H9 (cell line): Measurements from ENCODE around the gene NUP210. TPM values are rescaled to one million over a fixed set of nuclear protein-coding genes. Genes with fewer than 3 reads are reported as not detected.

Source experiments
- DNase-seq: peaks from one replicate; pipeline ENCODE4 v3.0.0-alpha.2; 2017
- H2AFZ ChIP-seq: one replicate; pipeline ENCODE4 v1.6.1; 2013; ENCODE audit warnings: mild to moderate bottlenecking, low read length, control low read depth, moderate library complexity
- H2AK5ac ChIP-seq: 2 replicates; pipeline ENCODE4 v1.6.1; 2013; ENCODE audit warnings: low read length, control low read depth, mixed read lengths; ENCODE audit not compliant: insufficient read length
- H2BK120ac ChIP-seq: one replicate; pipeline ENCODE4 v1.6.1; 2013; ENCODE audit warnings: low read depth, mild to moderate bottlenecking, low read length, control low read depth, inconsistent platforms; ENCODE audit not compliant: poor library complexity, severe bottlenecking
- H2BK12ac ChIP-seq: 2 replicates; pipeline ENCODE4 v1.6.1; 2013; ENCODE audit warnings: low read length, control low read depth, mixed read lengths, low read depth; ENCODE audit not compliant: insufficient read length
- H2BK15ac ChIP-seq: 2 replicates; pipeline ENCODE4 v1.6.1; 2013; ENCODE audit warnings: low read depth, low read length, control low read depth
- H2BK20ac ChIP-seq: one replicate; pipeline ENCODE4 v1.6.1; 2013; ENCODE audit warnings: low read depth, mild to moderate bottlenecking, low read length, control low read depth, inconsistent platforms; ENCODE audit not compliant: poor library complexity, severe bottlenecking
- H2BK5ac ChIP-seq: 2 replicates; pipeline ENCODE4 v1.6.1; 2013; ENCODE audit warnings: low read length, control low read depth, mixed read lengths; ENCODE audit not compliant: insufficient read length
- H3K14ac ChIP-seq: 2 replicates; pipeline ENCODE4 v1.6.1; 2013; ENCODE audit warnings: low read length, control low read depth; ENCODE audit not compliant: insufficient read depth
- H3K18ac ChIP-seq: 2 replicates; pipeline ENCODE4 v1.6.1; 2013; ENCODE audit warnings: low read depth, mild to moderate bottlenecking, mixed read lengths, low read length, control low read depth; ENCODE audit not compliant: insufficient read length
- H3K23ac ChIP-seq: 2 replicates; pipeline ENCODE4 v1.6.1; 2013; ENCODE audit warnings: low read length, control low read depth, mixed read lengths, low read depth; ENCODE audit not compliant: insufficient read length
- H3K23me2 ChIP-seq: 2 replicates; pipeline ENCODE4 v1.6.1; 2013; ENCODE audit warnings: low read depth, mild to moderate bottlenecking, mixed read lengths, low read length, control low read depth; ENCODE audit not compliant: insufficient read length, poor library complexity, severe bottlenecking
- H3K27ac ChIP-seq: 2 replicates; pipeline ENCODE4 v1.5.1; 2013; ENCODE audit warnings: low read length, control low read depth, mixed read lengths, low read depth; ENCODE audit not compliant: insufficient read length
- H3K27me3 ChIP-seq: 2 replicates; pipeline ENCODE4 v1.6.1; 2013; ENCODE audit warnings: low read length, control low read depth, inconsistent platforms; ENCODE audit not compliant: insufficient read depth
- H3K4ac ChIP-seq: 2 replicates; pipeline ENCODE4 v1.6.1; 2013; ENCODE audit warnings: low read depth, mild to moderate bottlenecking, control low read depth, inconsistent platforms, low read length, moderate library complexity
- H3K4me1 ChIP-seq: 2 replicates; pipeline ENCODE4 v1.6.1; 2013; ENCODE audit warnings: low read length, control low read depth, inconsistent platforms; ENCODE audit not compliant: insufficient read depth
- H3K4me2 ChIP-seq: 2 replicates; pipeline ENCODE4 v1.6.1; 2013; ENCODE audit warnings: low read length, control low read depth, mixed read lengths; ENCODE audit not compliant: insufficient read length, insufficient read depth
- H3K56ac ChIP-seq: 2 replicates; pipeline ENCODE4 v1.6.1; 2013; ENCODE audit warnings: low read depth, mild to moderate bottlenecking, mixed read lengths, low read length, control low read depth; ENCODE audit not compliant: insufficient read length
- H3K79me1 ChIP-seq: 2 replicates; pipeline ENCODE4 v1.6.1; 2013; ENCODE audit warnings: low read depth, mild to moderate bottlenecking, moderate library complexity, low read length, control low read depth, inconsistent platforms; ENCODE audit not compliant: insufficient read depth, poor library complexity, severe bottlenecking
- H3K79me2 ChIP-seq: 2 replicates; pipeline ENCODE4 v1.6.1; 2013; ENCODE audit warnings: low read length, control low read depth, inconsistent platforms; ENCODE audit not compliant: insufficient read depth
- H3K9ac ChIP-seq: 2 replicates; pipeline ENCODE4 v1.6.1; 2013; ENCODE audit warnings: low read length, control low read depth, mixed read lengths; ENCODE audit not compliant: insufficient read length; ENCODE audit errors: extremely low read depth
- H3K9me3 ChIP-seq: one replicate; pipeline ENCODE4 v1.6.1; 2013; ENCODE audit warnings: low read depth, low read length, inconsistent platforms; ENCODE audit not compliant: control insufficient read depth
- H3T11ph ChIP-seq: one replicate; pipeline ENCODE4 v1.6.1; 2013; ENCODE audit warnings: mild to moderate bottlenecking, low read length, control low read depth, inconsistent platforms
- H4K20me1 ChIP-seq: one replicate; pipeline ENCODE4 v1.6.1; 2013; ENCODE audit not compliant: control insufficient read depth, insufficient read length, insufficient read depth
- H4K5ac ChIP-seq: 2 replicates; pipeline ENCODE4 v1.6.1; 2013; ENCODE audit warnings: low read depth, mild to moderate bottlenecking, mixed read lengths, low read length, control low read depth; ENCODE audit not compliant: insufficient read length
- H4K8ac ChIP-seq: replicated peaks from 2 replicates; pipeline ENCODE4 v1.6.1; 2013; ENCODE audit warnings: low read length, control low read depth, mixed read lengths, low read depth; ENCODE audit not compliant: insufficient read length
- H4K91ac ChIP-seq: 2 replicates; pipeline ENCODE4 v1.6.1; 2013; ENCODE audit warnings: low read depth, mild to moderate bottlenecking, moderate library complexity, mixed read lengths, low read length, control low read depth; ENCODE audit not compliant: insufficient read length
- H3K27ac Mint-ChIP-seq, 3 experiments: 2 replicates in 2 of 3; 3 replicates in 1 of 3; pipeline ENCODE4 v1.8.0; 2020 to 2021; ENCODE audit warnings: mixed read lengths in 3 of 3, mild to moderate bottlenecking in 1 of 3, moderate library complexity in 1 of 3
- H3K27me3 Mint-ChIP-seq: 2 replicates; pipeline ENCODE4 v1.8.0; 2021; ENCODE audit warnings: low read depth, mild to moderate bottlenecking, moderate library complexity, mixed read lengths
- H3K36me3 Mint-ChIP-seq, 3 experiments: 2 replicates in 2 of 3; 3 replicates in 1 of 3; pipeline ENCODE4 v1.8.0; 2020 to 2021; ENCODE audit warnings: low read depth in 3 of 3, mixed read lengths in 3 of 3; ENCODE audit not compliant: insufficient read depth in 1 of 3
- H3K4me1 Mint-ChIP-seq, 2 experiments: 2 replicates each; pipeline ENCODE4 v1.8.0; 2020; ENCODE audit warnings: mixed read lengths in 2 of 2
- H3K4me3 Mint-ChIP-seq, 2 experiments: 2 replicates in 1 of 2; 3 replicates in 1 of 2; pipeline ENCODE4 v1.8.0; 2020 to 2021; ENCODE audit warnings: mild to moderate bottlenecking in 2 of 2, mixed read lengths in 2 of 2, moderate library complexity in 1 of 2
- H3K9me3 Mint-ChIP-seq, 2 experiments: 2 replicates in 1 of 2; 3 replicates in 1 of 2; pipeline ENCODE4 v1.8.0; 2020; ENCODE audit warnings: mild to moderate bottlenecking in 2 of 2, mixed read lengths in 2 of 2, moderate library complexity in 1 of 2
- WGBS: extraction: QIAGEN DNeasy Blood & Tissue Kit; methylation state at CpG from one replicate; pipeline ENCODE4 v1.1.7; 2013; ENCODE audit warnings: missing lambda C conversion rate, low lambda C conversion rate, mixed read lengths; ENCODE audit not compliant: insufficient read length; ENCODE audit errors: extremely low coverage; 5-methylcytosine and 5-hydroxymethylcytosine counted together
- total RNA-seq: library from RNA; stranded (reverse); gene quantifications from 2 replicates; pipeline ENCODE4 v1.2.1, GENCODE V29; 2021
- TF ChIP-seq, protein P1 (sequence below): fragments of 200-600 bp; sonication (generic); conservative IDR thresholded peaks from 3 replicates; pipeline ENCODE4 v1.8.0; 2021; ENCODE audit warnings: antibody characterized with exemption, mild to moderate bottlenecking

Gene NUP210
- total RNA-seq, 1 experiment from 2014 or later: 48.8 TPM

DNA sequence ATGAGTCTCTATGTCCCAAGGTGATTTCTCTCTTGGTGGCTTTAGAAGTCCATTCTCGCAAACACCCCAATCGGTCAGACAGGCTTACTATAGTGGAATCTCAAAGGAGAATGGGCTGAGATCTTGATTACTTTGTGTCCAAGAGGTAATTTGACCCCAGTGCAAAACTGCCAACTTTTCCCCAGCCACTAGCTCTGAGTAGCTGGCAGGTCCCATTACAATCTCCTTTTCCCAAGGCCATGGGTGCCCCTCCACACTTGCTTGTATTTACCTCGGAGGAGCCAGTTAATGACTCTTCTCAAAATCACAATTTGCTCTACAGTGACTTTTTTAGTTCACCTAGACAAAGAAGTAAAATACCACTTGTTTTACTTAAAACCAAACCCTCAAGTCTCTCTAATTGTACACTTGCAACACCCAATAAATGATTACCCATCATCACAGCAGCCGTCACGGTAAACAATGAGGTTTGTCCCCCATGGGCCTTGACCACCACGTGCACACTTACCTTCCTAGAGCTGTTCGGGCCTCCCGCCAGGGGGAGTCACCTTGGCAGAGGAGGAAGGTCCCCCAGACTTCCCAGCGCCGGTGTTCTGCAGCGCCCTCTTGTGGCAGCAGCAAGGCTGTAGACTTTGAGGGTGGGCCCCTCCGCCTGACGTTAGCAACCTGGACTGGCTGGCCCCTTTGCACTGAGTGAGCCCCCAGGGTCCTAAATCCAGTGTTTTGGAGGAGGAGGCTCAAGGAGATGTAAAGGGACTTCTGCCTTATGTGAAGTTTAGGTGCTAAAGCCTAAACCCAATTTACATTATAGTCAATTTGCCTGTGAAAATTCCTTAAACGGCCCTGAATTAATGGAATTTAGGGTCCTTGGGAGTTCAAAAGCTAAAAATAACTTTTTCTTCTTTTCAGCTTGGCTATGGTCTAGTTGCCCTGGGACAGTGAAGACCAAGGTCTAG, 41.3 kb upstream of the NUP210 start:
- WGBS: no CpG with 5 or more reads among the region's 14 CpGs

More for the DNA sequence above, 41.3 kb upstream of the NUP210 start:
- no peak overlapping the region for H3K14ac ChIP-seq
- Mint-ChIP-seq H3K4me3 (peak overlapping the region in 1 of 2 experiments; percentile 14; a peak in 1 of 5 replicates), H3K4me1 (peaks cover 4 to 9% of the 10 kb centered on the region in 2 experiments), H3K9me3 (no peaks in the 10 kb centered on the region; a peak in 1 of 5 replicates), H3K27me3 (peaks cover 45% of the 10 kb centered on the region), H3K27ac (peak overlapping the region in 1 of 3 experiments; percentile 51; a peak in 1 of 7 replicates), H3K36me3 (no peaks in the 10 kb centered on the region)
- no peak overlapping the region for H3K27ac ChIP-seq
- H4K91ac ChIP-seq: no peak overlapping the region
- H3K23me2 ChIP-seq: no peaks in the 10 kb centered on the region
- H3K56ac ChIP-seq: no peak overlapping the region
- H2BK120ac ChIP-seq: no peak overlapping the region
- H3K4me2 ChIP-seq: no peak overlapping the region
- H3K79me2 ChIP-seq: no peaks in the 10 kb centered on the region
- no peak overlapping the region for H4K5ac ChIP-seq
- no peak overlapping the region for H2AK5ac ChIP-seq
- H3K4ac ChIP-seq: no peak overlapping the region
- H3K79me1 ChIP-seq: no peaks in the 10 kb centered on the region
- no peak overlapping the region for H2BK5ac ChIP-seq
- H3K9me3 ChIP-seq: no peaks in the 10 kb centered on the region
- no peak overlapping the region for H2BK12ac ChIP-seq
- no peaks in the 10 kb centered on the region for H4K20me1 ChIP-seq
- no peak overlapping the region for H3K9ac ChIP-seq
- no peaks in the 10 kb centered on the region for H3K4me1 ChIP-seq
- DNase-seq: peak; percentile 93
- no peak overlapping the region for H2AFZ ChIP-seq
- H2BK20ac ChIP-seq: no peak overlapping the region
- H2BK15ac ChIP-seq: no peak overlapping the region
- no peak overlapping the region for H3K23ac ChIP-seq
- no peaks in the 10 kb centered on the region; the same call in 1 of the 2 replicates for H3K27me3 ChIP-seq
- no peak overlapping the region for H4K8ac ChIP-seq
- TF ChIP-seq, protein P1, sequence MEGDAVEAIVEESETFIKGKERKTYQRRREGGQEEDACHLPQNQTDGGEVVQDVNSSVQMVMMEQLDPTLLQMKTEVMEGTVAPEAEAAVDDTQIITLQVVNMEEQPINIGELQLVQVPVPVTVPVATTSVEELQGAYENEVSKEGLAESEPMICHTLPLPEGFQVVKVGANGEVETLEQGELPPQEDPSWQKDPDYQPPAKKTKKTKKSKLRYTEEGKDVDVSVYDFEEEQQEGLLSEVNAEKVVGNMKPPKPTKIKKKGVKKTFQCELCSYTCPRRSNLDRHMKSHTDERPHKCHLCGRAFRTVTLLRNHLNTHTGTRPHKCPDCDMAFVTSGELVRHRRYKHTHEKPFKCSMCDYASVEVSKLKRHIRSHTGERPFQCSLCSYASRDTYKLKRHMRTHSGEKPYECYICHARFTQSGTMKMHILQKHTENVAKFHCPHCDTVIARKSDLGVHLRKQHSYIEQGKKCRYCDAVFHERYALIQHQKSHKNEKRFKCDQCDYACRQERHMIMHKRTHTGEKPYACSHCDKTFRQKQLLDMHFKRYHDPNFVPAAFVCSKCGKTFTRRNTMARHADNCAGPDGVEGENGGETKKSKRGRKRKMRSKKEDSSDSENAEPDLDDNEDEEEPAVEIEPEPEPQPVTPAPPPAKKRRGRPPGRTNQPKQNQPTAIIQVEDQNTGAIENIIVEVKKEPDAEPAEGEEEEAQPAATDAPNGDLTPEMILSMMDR: peak; percentile 97
- no peak overlapping the region for H3T11ph ChIP-seq
- no peak overlapping the region for H3K18ac ChIP-seq
